Left ventricle myocardium superior (tissue), 1 donor: ENCODE data around the gene NDUFC2. TPM values are rescaled to one million over a fixed set of nuclear protein-coding genes. Genes with fewer than 3 reads are reported as not detected.

Source experiments
- total RNA-seq: library from RNA; stranded (reverse); fragmentation: NEBNext Ultra II Directional; extraction: Animal tissue kit (Norgen Biotek cat#: 25700); gene quantifications from one replicate; pipeline ENCODE4 v1.2.1, GENCODE V29; 2021
- donor health status: DM: no; HTN: yes; CAD: no; lungs with severe emphysema.

Gene NDUFC2
- total RNA-seq, 1 donor from 2014 or later: 348 TPM

Other genes starting within 250 kb of the NDUFC2 start
- gene INTS4, start 85.2 kb downstream of the NDUFC2 start, total RNA-seq: 14.5 TPM
- gene KCTD14, start 56.6 kb downstream of the NDUFC2 start, total RNA-seq: 0.15 TPM
- gene THRSP, start 16.0 kb downstream of the NDUFC2 start, total RNA-seq: 1.1 TPM
- gene ALG8, start 59.8 kb upstream of the NDUFC2 start, total RNA-seq: 12.6 TPM
- gene KCTD21, start 108.8 kb upstream of the NDUFC2 start, total RNA-seq: 8.5 TPM
- gene USP35, start 109.1 kb upstream of the NDUFC2 start, total RNA-seq: 4.7 TPM